Stomach smooth muscle (tissue), 2 donors: ENCODE results near the gene FBRSL1.
"Not testable (repeated sequence)": the region's sequence is repeated elsewhere in the genome, so short reads cannot be mapped to it uniquely, and the experiment has no call there.

Source experiments
- H3K27ac ChIP-seq: one replicate; pipeline ENCODE4 v1.7.0; 2013; ENCODE audit warnings: mild to moderate bottlenecking, low read length, inconsistent platforms
- H3K27me3 ChIP-seq, 2 donors: one replicate each; pipeline ENCODE4 v1.7.0; 2013; ENCODE audit warnings: low read length in 2 of 2; ENCODE audit not compliant: insufficient read depth in 2 of 2, control insufficient read depth in 1 of 2
- H3K36me3 ChIP-seq, 2 donors: one replicate each; pipeline ENCODE4 v1.7.0; 2013; ENCODE audit warnings: low read length in 2 of 2; ENCODE audit not compliant: control insufficient read depth in 2 of 2, insufficient read depth in 2 of 2
- H3K4me1 ChIP-seq: one replicate; pipeline ENCODE4 v1.7.0; 2013; ENCODE audit warnings: low read length; ENCODE audit not compliant: control insufficient read depth, insufficient read depth
- H3K4me3 ChIP-seq, 2 donors: one replicate each; pipeline ENCODE4 v1.7.0; 2013; ENCODE audit warnings: low read length in 2 of 2
- H3K9ac ChIP-seq, 2 donors: one replicate each; pipeline ENCODE4 v1.7.0; 2013; ENCODE audit warnings: low read length in 2 of 2, mild to moderate bottlenecking in 1 of 2
- H3K9me3 ChIP-seq, 2 donors: one replicate each; pipeline ENCODE4 v1.7.0; 2013; ENCODE audit warnings: low read length in 2 of 2; ENCODE audit not compliant: control insufficient read depth in 2 of 2
- donor health status: healthy.
- donor health status: Pancreatic carcinoma.

Gene FBRSL1

DNA sequence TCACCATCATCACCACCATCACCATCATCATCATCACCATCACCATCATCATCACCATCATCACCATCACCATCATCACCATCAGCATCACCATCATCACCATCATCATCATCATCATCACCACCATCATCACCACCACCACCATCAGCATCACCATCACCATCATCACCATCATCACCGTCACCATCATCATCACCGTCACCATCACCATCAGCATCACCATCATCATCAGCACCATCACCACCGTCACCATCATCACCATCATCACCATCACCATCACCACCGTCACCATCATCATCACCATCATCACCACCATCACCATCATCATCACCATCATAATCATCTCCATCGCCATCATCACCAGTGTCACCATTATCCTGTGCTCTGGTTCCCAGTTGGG is 25.6 kb upstream of the FBRSL1 start:
- H3K27ac ChIP-seq, H3K4me3 ChIP-seq, H3K4me1 ChIP-seq, H3K9me3 ChIP-seq, H3K36me3 ChIP-seq, H3K9ac ChIP-seq: not testable (repeated sequence)
- H3K27me3 ChIP-seq = peaks cover 14 to 31% of the 10 kb centered on the region in 2 donors

DNA sequence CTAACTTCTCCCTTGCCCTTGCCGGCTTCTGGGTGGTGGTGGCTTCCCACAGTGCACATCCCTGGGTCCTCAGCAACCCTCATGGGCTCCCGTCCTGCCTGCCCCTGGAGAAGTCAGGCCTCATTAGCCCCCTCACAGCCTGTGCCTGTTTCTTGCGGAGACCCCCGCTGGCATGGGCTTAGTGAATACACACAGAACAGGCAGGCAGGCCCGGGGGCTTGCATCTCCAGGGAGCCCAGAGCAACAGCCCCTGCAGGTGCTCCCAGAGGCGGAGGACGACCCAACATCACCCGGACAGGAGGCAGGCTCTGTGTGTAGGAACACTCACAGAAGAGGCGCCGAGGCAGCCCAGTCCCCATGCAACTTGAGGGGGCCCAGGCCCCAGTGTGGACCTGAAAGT is 25.1 kb upstream of the FBRSL1 start:
- no peak overlapping the region for H3K4me3 ChIP-seq
- no peaks in the 10 kb centered on the region for H3K36me3 ChIP-seq
- H3K27me3 ChIP-seq = peaks cover 17 to 30% of the 10 kb centered on the region in 2 donors
- H3K27ac ChIP-seq = no peak overlapping the region
- H3K9ac ChIP-seq = no peak overlapping the region
- peaks cover 0 to 5% of the 10 kb centered on the region in 2 donors for H3K9me3 ChIP-seq
- no peaks in the 10 kb centered on the region for H3K4me1 ChIP-seq

DNA sequence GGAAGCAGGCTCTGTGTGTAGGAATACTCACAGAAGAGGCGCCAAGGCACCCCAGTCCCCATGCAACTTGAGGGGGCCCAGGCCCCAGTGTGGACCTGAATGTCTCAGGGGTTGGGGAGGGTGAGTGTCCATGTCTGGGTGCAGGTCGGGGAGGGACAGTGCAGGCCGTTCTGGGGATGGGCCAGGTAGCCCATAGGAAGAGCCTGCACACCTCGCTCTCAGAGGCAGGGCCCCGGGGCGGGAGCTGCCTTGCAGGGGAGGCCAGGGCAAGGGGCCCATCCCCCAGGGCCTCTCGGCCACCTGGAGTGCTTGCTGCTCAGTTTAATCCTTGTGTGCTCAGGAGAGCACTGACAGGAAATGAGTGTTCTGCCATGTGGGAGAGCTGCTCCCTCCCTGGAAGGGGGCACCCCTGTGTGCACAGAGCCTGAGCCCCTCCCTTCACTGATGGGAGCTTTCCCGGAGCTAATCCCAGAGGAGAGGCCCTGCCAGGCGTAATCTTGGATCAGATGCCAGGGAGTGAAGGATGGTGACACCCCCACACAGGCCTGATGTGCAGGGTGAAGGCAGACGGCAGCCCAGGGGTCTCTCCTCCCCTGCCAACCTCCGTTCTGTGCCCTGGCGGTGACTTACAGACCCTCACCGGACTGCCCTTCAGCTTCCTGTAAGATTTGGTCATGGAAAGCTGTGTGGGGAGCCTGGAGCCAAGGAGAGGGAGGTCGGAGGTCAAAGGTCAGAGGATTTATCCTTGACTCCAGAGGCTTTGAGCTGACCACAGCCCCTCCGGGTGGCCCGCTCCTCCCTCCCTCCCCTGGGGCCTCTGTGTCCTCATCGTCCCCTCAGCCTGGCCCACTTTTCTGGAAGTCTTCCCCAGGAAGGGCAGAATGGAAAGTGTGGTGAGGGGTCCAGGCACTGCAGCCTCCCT is 24.4 kb upstream of the FBRSL1 start:
- Histone ChIP-seq H3K36me3 (no peaks in the 10 kb centered on the region), H3K4me1 (no peaks in the 10 kb centered on the region), H3K4me3 (no peak overlapping the region), H3K9me3 (peaks cover 0 to 5% of the 10 kb centered on the region in 2 donors), H3K27me3 (peaks cover 17 to 30% of the 10 kb centered on the region in 2 donors), H3K9ac (no peak overlapping the region), H3K27ac (no peak overlapping the region)

DNA sequence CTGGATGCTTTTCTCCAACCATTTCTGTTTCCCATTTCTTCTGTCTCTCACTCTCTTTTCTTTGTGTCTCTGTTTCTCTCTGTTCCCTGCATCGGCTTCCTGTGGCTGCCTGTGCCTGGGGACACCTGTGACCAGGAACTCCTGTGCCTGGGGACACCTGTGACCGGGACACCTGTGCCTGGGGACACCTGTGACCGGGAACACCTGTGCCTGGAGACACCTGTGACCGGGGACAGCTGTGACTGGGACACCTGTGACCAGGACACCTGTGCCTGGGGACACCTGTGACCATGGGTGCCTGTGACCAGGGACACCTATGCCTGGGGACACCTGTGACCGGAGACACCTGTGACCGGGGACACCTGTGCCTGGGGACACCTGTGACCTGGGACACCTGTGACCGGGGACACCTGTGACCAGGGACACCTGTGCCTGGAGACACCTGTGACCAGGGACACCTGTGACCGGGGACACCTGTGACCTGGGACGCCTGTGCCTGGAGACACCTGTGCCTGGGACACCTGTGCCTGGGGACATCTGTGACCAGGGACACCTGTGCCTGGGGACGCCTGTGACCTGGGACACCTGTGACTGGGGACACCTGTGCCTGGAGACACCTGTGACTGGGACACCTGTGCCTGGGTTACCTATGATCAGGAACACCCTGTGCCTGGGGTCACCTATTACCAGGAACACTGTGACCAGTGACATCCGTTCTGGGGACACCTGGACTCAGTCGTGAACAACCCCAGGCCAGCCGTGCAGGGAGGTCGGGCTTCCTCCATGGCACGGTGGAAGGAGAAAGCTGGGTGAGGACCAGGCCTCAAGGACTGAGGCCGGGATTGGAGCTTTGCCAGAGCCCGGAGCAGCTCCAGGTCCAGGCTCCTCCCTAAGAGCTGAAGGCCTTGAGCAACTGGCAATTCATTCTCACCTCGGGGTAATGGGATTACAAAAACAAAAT is 23.4 kb upstream of the FBRSL1 start:
- peaks cover 17 to 30% of the 10 kb centered on the region in 2 donors for H3K27me3 ChIP-seq
- no peak overlapping the region for H3K27ac ChIP-seq
- H3K36me3 ChIP-seq = no peaks in the 10 kb centered on the region
- peaks cover 0 to 5% of the 10 kb centered on the region in 2 donors for H3K9me3 ChIP-seq
- no peaks in the 10 kb centered on the region for H3K4me1 ChIP-seq
- no peak overlapping the region for H3K4me3 ChIP-seq
- H3K9ac ChIP-seq = no peak overlapping the region

DNA sequence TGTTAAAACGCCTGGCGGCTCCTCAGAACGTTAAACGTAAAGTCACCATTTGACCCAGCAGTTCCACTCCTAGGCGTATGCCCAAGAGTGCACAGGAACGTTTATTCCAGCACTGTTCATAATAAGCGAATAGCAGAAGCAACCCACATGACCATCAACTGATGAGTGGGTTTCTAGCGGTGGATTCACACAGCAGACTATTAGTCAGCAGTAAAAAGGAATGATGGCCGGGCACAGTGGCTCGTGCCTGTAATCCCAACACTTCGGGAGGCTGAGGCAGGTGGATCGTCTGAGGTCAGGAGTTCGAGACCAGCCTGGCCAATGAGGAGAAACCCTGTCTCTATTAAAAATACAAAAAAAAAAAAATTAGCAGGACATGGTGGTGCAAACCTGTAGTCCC is 22.4 kb upstream of the FBRSL1 start:
- H3K27me3 ChIP-seq = peaks cover 17 to 30% of the 10 kb centered on the region in 2 donors
- no peaks in the 10 kb centered on the region for H3K36me3 ChIP-seq
- no peaks in the 10 kb centered on the region for H3K9me3 ChIP-seq
- no peak overlapping the region for H3K4me3 ChIP-seq
- H3K4me1 ChIP-seq = no peaks in the 10 kb centered on the region
- H3K9ac ChIP-seq = no peak overlapping the region
- no peak overlapping the region for H3K27ac ChIP-seq

DNA sequence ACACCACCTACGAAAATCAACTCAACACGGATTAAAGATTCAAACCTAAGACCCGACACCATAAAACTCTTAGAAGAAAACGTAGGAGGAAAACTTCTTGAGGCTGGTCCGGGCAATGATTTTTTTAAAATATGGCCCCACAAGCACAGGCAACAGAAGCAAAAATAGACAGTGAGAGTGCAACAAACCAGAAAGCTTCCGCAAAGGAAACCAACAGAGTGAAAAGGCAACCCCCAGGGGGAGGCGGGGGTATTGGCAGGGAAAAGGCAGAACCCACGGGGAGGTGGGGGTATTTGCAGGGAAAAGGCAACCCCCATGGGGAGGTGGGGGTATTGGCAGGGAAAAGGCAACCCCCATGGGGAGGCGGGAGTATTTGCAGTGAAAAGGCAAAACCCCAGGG is 20.5 kb upstream of the FBRSL1 start:
- Histone ChIP-seq H3K4me1 (no peaks in the 10 kb centered on the region), H3K4me3 (no peak overlapping the region), H3K9ac (no peak overlapping the region), H3K9me3 (no peaks in the 10 kb centered on the region), H3K27me3 (peaks cover 17 to 30% of the 10 kb centered on the region in 2 donors), H3K36me3 (no peaks in the 10 kb centered on the region), H3K27ac (no peak overlapping the region)

DNA sequence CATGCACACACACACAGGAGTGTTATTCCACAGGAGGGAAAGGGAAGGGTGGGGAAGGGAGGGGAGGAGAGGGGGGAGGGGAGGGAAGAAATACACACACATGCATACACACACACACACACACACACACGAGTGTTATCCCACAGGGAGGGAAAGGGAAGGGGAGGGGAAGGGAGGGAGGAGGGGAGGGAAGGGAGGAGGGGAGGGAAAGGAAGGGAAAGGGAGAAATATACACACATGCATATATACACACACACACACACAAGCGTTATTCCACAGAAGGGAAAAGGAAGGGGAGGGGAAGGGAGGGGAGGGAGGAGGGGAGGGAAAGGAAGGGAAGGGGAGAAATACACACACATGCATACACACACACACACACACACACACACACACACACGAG is 19.6 kb upstream of the FBRSL1 start:
- Histone ChIP-seq H3K4me3 (no peak overlapping the region), H3K4me1 (no peaks in the 10 kb centered on the region)

DNA sequence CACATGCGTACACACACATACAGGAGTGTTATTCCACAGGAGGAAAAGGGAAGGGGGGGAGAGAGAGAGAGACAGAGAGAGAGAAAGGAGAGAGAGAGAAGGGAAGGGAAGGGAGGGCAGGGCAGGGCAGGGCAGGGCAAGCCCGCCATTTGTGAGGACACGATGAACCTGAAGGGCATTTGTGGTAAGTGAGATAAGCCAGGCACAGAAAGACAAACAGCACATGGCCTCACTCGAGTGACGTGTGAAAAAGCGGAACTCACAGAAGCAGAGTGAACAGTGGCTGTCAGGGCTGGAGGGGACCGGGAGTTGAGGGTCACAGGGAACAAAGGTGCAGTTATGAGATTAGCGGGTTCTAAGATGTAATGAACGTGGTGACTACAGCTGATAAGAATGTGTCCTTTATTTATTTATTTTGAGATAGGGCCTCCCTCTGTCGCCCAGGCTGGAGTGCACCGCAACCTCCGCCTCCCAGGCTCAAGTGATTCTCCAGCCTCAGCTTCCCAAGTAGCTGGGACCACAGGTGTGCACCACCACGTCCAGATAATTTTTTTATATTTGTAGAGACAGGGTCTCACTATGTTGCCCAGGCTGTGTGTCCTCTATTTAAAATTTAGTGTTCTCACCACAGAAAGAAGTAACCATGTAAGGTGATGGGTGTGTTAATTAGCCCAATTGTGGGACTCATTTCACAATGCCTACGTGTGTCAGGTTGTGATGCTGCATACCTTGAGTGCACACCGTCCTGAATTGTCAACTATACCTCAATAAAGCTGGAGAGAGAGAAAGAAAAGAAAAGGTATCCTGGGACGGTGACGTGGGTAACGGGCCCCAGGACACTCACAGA is 18.7 kb upstream of the FBRSL1 start:
- Histone ChIP-seq H3K36me3 (no peaks in the 10 kb centered on the region), H3K9ac (no peak overlapping the region), H3K27me3 (peaks cover 15 to 20% of the 10 kb centered on the region in 2 donors), H3K4me1 (no peaks in the 10 kb centered on the region), H3K4me3 (no peak overlapping the region), H3K9me3 (no peaks in the 10 kb centered on the region), H3K27ac (no peak overlapping the region)

More for the DNA sequence above, 19.6 kb upstream of the FBRSL1 start:
- Histone ChIP-seq H3K9ac (no peak overlapping the region), H3K9me3 (no peaks in the 10 kb centered on the region), H3K27me3 (peaks cover 17 to 28% of the 10 kb centered on the region in 2 donors), H3K27ac (no peak overlapping the region), H3K36me3 (no peaks in the 10 kb centered on the region)

DNA sequence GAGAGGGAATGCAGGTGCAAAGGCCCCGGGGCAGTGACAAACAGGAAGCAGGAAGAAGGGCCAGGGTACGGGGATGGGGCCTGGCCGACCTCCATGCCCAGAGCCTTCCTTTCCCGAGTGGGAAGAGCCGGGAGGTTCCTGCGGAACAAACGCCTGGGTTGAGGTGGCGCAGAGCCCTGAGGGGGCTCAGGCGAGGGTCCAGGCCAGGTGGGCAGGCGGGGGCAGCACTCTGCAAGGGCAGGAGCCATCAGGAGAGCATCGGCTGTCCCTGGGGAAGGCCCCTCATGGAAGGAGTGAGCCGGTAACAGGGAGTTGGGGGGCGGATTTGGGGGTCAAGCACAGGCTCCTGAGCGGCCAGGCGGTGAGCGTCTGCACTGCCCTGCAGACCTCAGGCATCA is 18.1 kb upstream of the FBRSL1 start:
- no peak overlapping the region for H3K4me3 ChIP-seq
- no peak overlapping the region for H3K9ac ChIP-seq
- no peaks in the 10 kb centered on the region for H3K9me3 ChIP-seq
- H3K4me1 ChIP-seq = no peaks in the 10 kb centered on the region
- no peaks in the 10 kb centered on the region for H3K36me3 ChIP-seq
- peaks cover 13 to 14% of the 10 kb centered on the region in 2 donors for H3K27me3 ChIP-seq
- no peak overlapping the region for H3K27ac ChIP-seq

DNA sequence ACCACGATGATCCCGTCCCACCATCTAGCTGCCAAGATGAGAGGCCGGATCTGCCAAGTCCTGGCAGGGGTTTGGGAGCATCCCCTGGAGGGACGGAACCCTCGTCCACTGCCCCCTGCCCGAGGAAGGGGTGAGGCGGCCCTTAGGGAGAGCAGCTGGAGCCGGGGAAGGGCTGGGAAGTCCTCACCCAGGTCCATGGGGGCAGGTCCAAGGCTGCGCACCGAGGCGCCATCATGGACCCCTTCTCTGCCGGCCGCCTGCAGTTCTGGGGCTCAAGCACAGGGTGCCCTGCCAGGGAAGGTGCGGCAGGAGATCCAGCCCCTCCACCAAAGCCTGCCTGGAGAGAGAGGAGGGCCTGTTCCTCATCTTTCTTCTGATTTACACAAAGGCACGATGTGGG is 17.6 kb upstream of the FBRSL1 start:
- Histone ChIP-seq H3K27me3 (peaks cover 8 to 10% of the 10 kb centered on the region in 2 donors), H3K9ac (no peak overlapping the region), H3K36me3 (no peaks in the 10 kb centered on the region), H3K4me1 (no peaks in the 10 kb centered on the region), H3K9me3 (no peaks in the 10 kb centered on the region), H3K27ac (no peak overlapping the region), H3K4me3 (no peak overlapping the region)
